NCI-H2029 treated with DMSO at 0.1 percent for 48 hours (cell line): ENCODE measurements around the gene PFN3.
"Not testable (repeated sequence)": the region's sequence is repeated elsewhere in the genome, so short reads cannot be mapped to it uniquely, and the experiment has no call there.

Experiments
- DNase-seq: peaks from one replicate; lab custom pipeline; 2025; lab: John Stamatoyannopoulos, UW

PFN3 gene

GRCh38 chr5:177372034-177372896, 28.2 kb downstream of the PFN3 start:
- no peak for DNase-seq

- no peak for DNase-seq
Measured at GRCh38 chr5:177371120-177372033, 29.1 kb downstream of the PFN3 start.

- DNase-seq = peak; percentile 61
Measured at GRCh38 chr5:177370488-177371119, 29.9 kb downstream of the PFN3 start.

GRCh38 chr5:177369645-177370440, 30.6 kb downstream of the PFN3 start:
- DNase-seq = no peak

- DNase-seq = no peak
Measured at GRCh38 chr5:177368869-177369644, 31.4 kb downstream of the PFN3 start.

GRCh38 chr5:177367981-177368868, 32.2 kb downstream of the PFN3 start:
- no peak for DNase-seq

GRCh38 chr5:177367323-177367848, 33.1 kb downstream of the PFN3 start:
- DNase-seq = no peak

- DNase-seq = no peak
Measured at GRCh38 chr5:177366528-177367322, 33.7 kb downstream of the PFN3 start.

- DNase-seq = no peak
Measured at GRCh38 chr5:177365845-177366527, 34.5 kb downstream of the PFN3 start.

GRCh38 chr5:177364159-177364962, 36.1 kb downstream of the PFN3 start:
- DNase-seq = no peak

GRCh38 chr5:177363565-177363964, 36.9 kb downstream of the PFN3 start:
- DNase-seq = no peak

GRCh38 chr5:177362610-177363507, 37.6 kb downstream of the PFN3 start:
- peak; percentile 52 for DNase-seq

GRCh38 chr5:177362292-177362609, 38.2 kb downstream of the PFN3 start:
- DNase-seq = no peak

- no peak for DNase-seq
Measured at GRCh38 chr5:177361418-177362291, 38.8 kb downstream of the PFN3 start.

GRCh38 chr5:177360740-177361139, 39.7 kb downstream of the PFN3 start:
- not testable (repeated sequence) for DNase-seq
